Mononuclear cell (primary cell): ENCODE results near the gene CA14. TPM values are rescaled to one million over a fixed set of nuclear protein-coding genes. Genes with fewer than 3 reads are reported as not detected.
"Not testable (repeated sequence)": the region's sequence is repeated elsewhere in the genome, so short reads cannot be mapped to it uniquely, and the experiment has no call there.

Experiments
- H3K27me3 ChIP-seq: 2 replicates; pipeline ENCODE4 v1.6.0; 2011; ENCODE audit warnings: low read length, control low read depth; ENCODE audit not compliant: insufficient read depth
- H3K4me1 ChIP-seq: 2 replicates; pipeline ENCODE4 v1.5.1; 2011; ENCODE audit warnings: mild to moderate bottlenecking, low read length, control low read depth; ENCODE audit not compliant: insufficient read depth
- H3K4me3 ChIP-seq: 2 replicates; pipeline ENCODE4 v1.5.1; 2011; ENCODE audit warnings: mild to moderate bottlenecking, low read length, moderate library complexity
- H3K9me3 ChIP-seq: 2 replicates; pipeline ENCODE4 v1.5.1; 2011; ENCODE audit warnings: low read depth, mild to moderate bottlenecking, control low read depth, low read length
- total RNA-seq: library from RNA; depleted of rRNA; stranded (reverse); fragments of >200 nt; gene quantifications from one replicate; pipeline ENCODE4 v1.2.3, GENCODE V29; 2012

CA14 gene
- not detected for total RNA-seq

DNA sequence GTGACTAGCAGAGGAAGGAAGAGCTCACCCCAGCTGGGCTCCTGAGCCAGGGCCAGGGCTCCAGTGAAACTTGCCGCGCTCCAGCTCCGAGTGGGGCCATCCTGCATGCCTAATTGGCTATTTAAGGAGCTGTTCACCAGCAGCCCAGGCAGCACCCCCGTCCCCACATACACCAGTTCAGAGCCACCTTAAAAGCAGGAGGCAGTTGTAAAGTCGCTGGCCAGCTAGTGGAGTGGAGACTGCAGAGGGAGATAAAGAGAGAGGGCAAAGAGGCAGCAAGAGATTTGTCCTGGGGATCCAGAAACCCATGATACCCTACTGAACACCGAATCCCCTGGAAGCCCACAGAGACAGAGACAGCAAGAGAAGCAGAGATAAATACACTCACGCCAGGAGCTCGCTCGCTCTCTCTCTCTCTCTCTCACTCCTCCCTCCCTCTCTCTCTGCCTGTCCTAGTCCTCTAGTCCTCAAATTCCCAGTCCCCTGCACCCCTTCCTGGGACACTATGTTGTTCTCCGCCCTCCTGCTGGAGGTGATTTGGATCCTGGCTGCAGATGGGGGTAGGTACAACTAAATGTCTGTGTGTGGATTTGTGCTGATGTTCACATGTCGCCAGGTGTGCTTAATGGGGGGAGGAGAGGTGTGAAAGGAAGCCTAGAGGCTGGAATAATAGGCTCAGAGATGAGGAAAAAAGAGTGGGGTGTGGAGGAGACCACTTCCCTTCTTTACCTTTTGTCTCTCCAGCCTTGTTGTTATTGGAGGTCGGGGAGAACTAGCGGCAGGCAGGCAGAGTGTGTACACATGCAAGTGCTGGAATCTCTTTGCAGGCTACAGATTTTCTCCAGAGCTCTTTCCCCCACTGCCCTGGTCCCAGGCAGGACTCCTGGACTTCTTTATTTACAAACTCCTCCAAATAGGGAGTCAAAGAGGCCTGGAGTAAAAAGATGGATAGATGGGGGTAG, at the start of gene CA14:
Gene CA14 (plus strand): TSS at position 151 of the 962 bp plus-strand sequence. CDS start 355 bp downstream, at position 506.
- Histone ChIP-seq H3K4me1 (peaks cover 20% of the 10 kb centered on the region), H3K9me3 (no peaks in the 10 kb centered on the region), H3K27me3 (peaks cover 36% of the 10 kb centered on the region), H3K4me3 (no peak within 1 kb of the TSS)

DNA sequence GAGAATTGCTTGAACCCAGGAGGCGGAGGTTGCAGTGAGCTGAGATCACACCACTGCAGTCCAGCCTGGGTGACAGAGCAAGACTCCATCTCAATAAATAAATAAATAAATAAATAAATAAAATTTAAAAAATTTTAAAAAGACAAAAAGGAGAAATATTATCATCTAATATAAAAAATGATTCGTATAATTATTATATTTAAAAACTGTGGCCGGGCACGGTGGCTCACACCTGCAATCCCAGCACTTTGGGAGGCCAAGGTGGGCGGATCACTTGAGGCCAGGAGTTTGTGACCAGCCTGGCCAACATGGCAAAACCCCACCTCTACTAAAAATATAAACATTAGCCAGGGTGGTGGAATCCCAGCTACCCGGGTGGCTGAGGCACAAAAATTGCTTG, 49.1 kb upstream of the CA14 start:
- H3K27me3 ChIP-seq, H3K9me3 ChIP-seq, H3K4me1 ChIP-seq, H3K4me3 ChIP-seq: not testable (repeated sequence)

DNA sequence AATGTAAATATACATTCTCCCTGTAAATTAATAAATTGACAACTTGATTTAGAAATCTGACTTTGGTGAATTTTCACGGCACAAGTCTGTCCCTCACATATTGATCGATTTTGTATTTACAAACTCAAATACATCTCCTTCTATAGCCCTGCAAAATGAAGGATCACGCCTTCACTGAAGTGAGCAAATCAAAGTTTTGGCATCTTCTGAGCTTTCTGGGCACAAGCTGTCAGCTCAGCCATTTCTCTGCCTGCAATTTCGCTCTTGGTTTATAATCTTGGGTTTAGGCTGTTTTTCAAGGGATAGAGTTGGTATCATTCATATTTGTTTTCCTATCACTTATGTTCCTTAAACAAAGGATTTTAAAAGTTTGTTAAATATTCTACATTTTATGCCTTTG, 47.5 kb upstream of the CA14 start:
- peaks cover 13% of the 10 kb centered on the region for H3K4me1 ChIP-seq

DNA sequence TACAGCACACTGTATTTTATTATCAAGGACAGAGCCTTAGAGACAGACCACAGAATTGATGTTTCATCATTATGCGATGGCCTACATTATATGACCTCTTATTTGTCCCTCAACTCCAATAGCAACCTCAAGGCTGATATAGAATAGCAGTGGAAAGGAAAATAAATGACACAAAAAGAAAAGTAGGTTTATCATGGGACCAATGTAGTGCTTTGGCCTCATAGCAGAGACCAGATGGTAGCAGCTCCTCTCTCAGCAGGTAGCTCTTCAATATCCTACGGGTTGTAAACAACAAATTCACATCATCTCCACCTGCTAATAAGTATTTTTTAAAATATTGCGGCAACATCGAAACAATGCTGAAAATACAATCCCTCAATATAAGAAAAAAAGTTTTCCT, 46.9 kb upstream of the CA14 start:
- H3K27me3 ChIP-seq: no peaks in the 10 kb centered on the region
- H3K4me3 ChIP-seq: no peak overlapping the region
- H3K9me3 ChIP-seq: no peaks in the 10 kb centered on the region
- peaks cover 13% of the 10 kb centered on the region for H3K4me1 ChIP-seq

More for the DNA sequence above, 47.5 kb upstream of the CA14 start:
- Histone ChIP-seq H3K4me3 (no peak overlapping the region), H3K27me3 (no peaks in the 10 kb centered on the region), H3K9me3 (no peaks in the 10 kb centered on the region)

DNA sequence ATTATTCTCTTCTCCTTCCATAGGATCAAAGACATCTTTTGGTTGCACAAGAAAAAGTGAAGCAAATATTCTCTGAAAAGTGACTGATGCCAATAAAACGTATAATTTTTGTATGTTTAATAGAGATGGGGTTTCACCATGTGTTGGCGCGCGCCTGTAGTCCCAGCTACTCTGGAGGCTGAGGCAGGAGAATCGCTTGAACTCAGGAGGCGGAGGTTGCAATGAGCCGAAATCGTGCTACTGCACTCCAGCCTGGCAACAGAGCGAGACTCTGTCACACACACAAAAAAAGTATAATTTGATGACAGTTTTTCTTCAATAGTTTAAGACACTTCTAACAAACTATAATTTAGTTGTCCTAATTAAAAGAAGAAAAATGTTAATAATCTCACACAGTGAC, 45.5 kb upstream of the CA14 start:
- H3K9me3 ChIP-seq: no peaks in the 10 kb centered on the region
- H3K27me3 ChIP-seq: no peaks in the 10 kb centered on the region
- H3K4me1 ChIP-seq: peaks cover 13% of the 10 kb centered on the region
- H3K4me3 ChIP-seq: no peak overlapping the region

DNA sequence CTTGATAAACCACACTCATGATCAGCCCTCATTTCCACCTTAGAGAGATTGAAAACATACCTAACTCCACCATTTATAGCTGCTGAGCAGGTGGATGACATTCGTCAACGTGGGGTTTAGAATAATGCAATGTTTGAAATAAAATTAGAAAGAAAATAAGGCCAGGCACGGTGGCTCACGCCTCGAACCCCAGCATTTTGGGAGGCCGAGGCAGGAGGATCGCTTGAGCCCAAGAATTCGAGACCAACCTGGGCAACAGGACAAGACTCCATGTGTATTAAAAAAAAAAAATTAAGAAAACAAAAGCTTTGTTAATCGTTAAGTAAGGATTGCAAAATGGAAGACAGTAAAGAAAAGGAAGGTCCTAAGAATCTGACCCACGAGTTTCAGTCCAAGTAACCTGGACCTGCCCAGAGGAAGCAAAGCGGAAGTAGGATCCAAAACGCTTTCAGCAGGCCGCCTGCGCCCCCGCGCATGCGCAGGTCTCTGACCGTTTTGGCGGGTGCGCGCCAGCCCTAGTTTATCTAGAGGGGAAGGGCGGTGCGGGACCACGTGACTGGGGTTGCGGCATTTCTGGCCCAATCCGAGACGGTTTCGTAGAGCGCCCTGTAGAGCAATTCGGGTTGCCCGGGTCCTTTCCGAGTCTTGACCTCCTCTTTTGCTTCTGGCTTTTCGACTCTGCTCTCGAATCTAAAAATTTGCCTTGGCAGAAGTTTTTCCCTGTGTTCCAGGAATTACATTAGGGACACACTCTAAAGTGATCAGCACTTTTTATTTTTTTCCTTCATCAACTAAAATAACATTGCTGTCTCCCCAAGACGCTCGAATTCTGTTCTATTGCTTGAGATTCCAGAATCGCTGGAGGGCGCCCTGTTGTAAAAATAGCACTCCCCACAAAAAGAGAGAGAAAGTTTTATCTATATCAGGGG, 44.1 kb upstream of the CA14 start:
- H3K4me3 ChIP-seq: peak overlapping the region; percentile 50
- H3K4me1 ChIP-seq: peaks cover 13% of the 10 kb centered on the region
- no peaks in the 10 kb centered on the region for H3K9me3 ChIP-seq
- no peaks in the 10 kb centered on the region for H3K27me3 ChIP-seq

DNA sequence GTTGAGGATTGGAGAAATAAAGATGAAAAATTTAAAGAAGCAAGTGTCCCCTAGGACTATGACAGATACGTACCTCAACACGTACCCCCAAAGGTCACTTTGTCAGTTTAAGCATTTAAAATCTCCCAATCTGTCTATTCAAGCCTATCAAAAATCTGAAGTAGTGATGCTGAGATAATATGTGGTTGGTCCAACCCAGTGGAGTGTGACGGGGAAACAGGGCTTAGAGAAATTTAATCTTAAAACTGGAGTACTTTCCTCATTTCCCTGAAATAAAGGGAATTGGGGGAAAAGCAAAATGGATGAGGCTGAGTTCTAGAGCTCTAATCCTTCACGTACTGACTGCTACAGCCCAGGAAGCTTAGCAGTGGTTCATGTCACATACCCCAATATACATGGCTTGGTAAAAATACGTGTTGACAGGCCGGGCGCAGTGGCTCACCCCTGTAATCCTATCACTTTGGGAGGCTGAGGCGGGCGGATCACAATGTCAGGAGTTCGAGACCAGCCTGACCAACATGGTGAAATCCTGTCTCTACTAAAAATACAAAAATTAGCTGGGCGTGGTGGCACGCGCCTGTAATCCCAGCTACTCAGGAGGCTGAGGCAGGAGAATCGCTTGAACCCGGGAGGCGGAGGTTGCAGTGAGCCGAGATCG, 43.3 kb upstream of the CA14 start:
- H3K4me3 ChIP-seq: peak overlapping the region; percentile 50
- H3K27me3 ChIP-seq, H3K9me3 ChIP-seq: not testable (repeated sequence)
- peaks cover 13% of the 10 kb centered on the region for H3K4me1 ChIP-seq

DNA sequence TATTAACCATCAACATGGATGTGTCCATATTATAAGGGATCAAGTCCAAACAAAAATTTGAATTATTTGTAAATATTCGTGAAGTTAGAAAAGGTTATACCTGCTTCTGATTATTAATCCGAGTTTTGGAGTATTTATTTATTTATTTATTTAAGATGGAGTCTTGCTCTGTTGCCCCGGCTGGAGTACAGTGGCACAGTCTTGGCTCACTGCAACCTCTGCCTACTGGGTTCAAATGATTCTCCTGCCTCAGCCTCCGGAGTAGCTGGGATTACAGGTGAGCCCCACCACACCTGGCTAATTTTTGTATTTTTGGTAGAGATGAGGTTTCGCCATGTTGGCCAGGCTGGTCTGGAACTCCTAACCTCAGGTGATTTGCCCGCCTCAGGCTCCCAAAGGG, 41.7 kb upstream of the CA14 start:
- H3K4me3 ChIP-seq, H3K9me3 ChIP-seq, H3K27me3 ChIP-seq: not testable (repeated sequence)
- H3K4me1 ChIP-seq: peaks cover 13% of the 10 kb centered on the region

DNA sequence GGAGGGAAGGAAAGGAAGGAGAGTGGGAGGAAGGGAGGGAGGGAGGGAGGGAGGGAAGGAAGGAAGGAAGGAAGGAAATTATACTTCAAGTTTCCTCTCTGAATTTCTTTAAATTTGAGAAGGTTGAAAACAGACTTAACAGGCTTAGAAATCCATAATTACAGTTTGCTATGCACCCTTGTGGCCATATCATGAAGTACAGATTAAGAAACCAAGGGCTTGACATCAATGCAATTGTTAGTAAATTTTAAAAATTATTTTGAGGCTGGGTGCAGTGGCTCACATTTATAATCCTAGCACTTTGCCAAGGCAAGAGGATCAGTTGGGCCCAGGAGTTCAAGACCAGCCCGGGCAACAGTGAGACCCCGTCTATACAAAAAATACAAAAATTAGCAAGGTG, 36.0 kb upstream of the CA14 start:
- no peaks in the 10 kb centered on the region for H3K27me3 ChIP-seq
- no peak overlapping the region for H3K4me3 ChIP-seq
- peaks cover 3% of the 10 kb centered on the region for H3K4me1 ChIP-seq
- H3K9me3 ChIP-seq: no peaks in the 10 kb centered on the region

DNA sequence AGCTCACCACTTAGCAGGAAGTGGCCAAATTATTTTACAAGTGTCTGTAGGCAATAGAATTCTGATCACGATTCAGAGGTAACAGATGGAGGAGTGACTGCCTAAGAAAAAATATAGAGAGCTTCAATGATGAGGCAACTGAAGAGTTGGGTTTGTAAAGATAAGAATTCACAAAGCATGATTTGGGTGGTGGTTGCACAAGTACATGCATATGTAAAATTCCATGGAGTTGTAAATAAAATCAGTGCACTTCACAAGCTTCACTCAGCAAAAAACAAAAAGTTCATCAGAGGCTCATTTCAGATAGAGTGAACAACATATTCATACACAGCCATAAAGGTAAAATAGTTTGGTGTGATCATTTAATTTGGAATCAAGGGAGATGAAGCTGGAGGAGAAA, 32.6 kb upstream of the CA14 start:
- H3K4me1 ChIP-seq: peaks cover 3% of the 10 kb centered on the region
- H3K9me3 ChIP-seq: no peaks in the 10 kb centered on the region
- no peaks in the 10 kb centered on the region for H3K27me3 ChIP-seq
- no peak overlapping the region for H3K4me3 ChIP-seq

DNA sequence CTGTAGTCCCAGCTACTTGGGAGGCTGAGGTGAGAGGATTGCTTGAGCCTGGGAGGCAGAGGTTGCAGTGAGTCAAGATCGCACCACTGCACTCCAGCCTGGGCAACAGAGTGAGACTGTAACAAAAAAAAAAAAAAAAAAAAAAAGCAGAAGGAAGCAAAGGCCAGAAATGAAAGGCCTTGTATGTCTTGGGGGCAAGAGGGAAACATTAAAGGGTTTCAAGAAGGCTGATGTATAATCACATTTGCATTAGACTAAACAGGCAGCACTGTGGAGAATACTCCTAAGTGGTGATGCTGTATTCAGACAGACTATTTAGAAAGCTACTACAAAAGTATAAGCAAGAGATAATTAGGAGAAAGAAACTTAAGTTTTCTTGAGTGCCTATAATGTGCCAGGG, 32.0 kb upstream of the CA14 start:
- Histone ChIP-seq H3K27me3 (no peaks in the 10 kb centered on the region), H3K4me1 (peaks cover 3% of the 10 kb centered on the region), H3K4me3 (no peak overlapping the region), H3K9me3 (no peaks in the 10 kb centered on the region)

DNA sequence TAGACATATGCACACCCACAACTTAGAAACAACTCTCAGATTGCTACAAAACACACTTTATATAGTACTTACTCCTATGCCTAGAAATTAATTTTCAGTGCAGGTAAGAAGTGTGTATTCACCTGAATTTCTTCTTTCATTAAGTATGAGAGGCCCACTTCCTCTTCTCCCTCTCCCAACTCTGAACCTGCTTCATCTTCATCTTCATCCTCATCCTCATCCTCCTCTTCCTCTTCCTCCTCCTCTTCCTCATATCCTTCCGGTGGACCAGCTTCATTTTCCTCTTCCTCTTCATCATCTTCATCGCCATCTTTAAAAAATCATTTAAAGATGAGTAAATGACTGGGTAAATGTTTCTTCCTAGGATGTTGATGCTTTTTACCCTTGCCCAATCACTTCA, 31.1 kb upstream of the CA14 start:
- Histone ChIP-seq H3K4me1 (peaks cover 3% of the 10 kb centered on the region), H3K4me3 (no peak overlapping the region), H3K9me3 (no peaks in the 10 kb centered on the region), H3K27me3 (no peaks in the 10 kb centered on the region)

DNA sequence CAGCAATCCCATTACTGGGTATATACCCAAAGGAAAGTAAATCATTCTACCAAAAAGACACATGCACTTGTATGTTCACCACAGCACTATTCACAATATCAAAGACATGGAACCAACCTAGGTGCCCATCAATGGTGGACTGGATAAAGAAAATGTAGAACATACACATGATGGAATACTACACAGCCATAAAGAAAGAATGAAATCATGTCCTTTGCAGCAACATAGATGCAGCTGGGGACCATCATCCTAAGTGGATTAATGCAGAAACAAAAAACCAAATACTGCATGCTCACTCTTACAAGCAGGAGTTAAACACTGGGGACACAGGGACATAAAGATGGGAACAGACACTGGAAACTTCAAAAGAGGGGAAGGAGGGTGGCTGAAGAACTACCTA, 30.3 kb upstream of the CA14 start:
- no peaks in the 10 kb centered on the region for H3K27me3 ChIP-seq
- peaks cover 3% of the 10 kb centered on the region for H3K4me1 ChIP-seq
- H3K9me3 ChIP-seq: no peaks in the 10 kb centered on the region
- H3K4me3 ChIP-seq: no peak overlapping the region

DNA sequence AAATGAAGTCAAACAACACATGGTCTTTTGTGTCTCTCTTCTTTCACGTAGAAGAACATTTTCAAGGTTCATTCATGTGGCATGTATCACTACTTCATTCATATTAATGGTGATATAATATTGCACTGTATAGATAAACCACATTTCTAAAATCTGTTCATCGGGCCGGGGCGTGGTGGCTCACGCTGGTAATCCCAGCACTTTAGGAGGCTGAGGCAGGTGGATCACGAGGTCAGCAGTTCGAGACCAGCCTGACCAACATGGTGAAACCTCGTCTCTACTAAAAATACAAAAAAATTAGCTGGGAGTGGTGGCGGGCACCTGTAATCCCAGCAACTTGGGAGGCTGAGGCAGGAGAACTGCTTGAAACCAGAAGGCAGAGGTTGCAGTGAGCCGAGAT, 29.3 kb upstream of the CA14 start:
- peaks cover 12% of the 10 kb centered on the region for H3K4me1 ChIP-seq
- H3K9me3 ChIP-seq, H3K4me3 ChIP-seq, H3K27me3 ChIP-seq: not testable (repeated sequence)

DNA sequence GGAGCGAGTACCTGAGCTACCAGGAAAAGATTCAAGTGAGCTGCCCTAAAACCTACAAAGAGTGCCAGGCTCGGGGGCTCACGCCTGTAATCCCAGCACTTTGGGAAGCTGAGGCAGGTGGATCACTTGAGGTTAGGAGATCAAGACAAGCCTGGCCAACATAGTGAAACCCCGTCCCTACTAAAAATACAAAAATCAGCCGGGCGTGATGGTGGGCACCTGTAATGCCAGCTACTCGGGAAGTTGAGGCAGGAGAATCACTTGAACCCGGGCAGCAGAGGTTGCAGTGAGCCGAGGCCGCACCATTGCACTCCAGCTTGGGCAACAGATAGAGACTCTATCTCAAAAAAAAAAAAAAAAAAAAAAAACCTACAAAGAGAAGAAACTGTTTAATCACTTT, 24.7 kb upstream of the CA14 start:
- not testable (repeated sequence) for H3K4me3 ChIP-seq, H3K9me3 ChIP-seq, H3K27me3 ChIP-seq
- peaks cover 25% of the 10 kb centered on the region for H3K4me1 ChIP-seq
